Stimulated activated CD4-positive, alpha-beta T cell treated with anti-CD3 and anti-CD28 coated beads, TNF-alpha, amount 100 ng/mL, for 4 hours (primary cell): ENCODE measurements around the gene BAG3.
"Not testable (repeated sequence)": the region's sequence is repeated elsewhere in the genome, so short reads cannot be mapped to it uniquely, and the experiment has no call there.

Experiments used
- DNase-seq, 3 experiments: peaks; one replicate each; pipeline ENCODE4 v3.0.0-alpha.2; 2020; ENCODE audit warnings: low read depth in 3 of 3

BAG3 gene

DNA sequence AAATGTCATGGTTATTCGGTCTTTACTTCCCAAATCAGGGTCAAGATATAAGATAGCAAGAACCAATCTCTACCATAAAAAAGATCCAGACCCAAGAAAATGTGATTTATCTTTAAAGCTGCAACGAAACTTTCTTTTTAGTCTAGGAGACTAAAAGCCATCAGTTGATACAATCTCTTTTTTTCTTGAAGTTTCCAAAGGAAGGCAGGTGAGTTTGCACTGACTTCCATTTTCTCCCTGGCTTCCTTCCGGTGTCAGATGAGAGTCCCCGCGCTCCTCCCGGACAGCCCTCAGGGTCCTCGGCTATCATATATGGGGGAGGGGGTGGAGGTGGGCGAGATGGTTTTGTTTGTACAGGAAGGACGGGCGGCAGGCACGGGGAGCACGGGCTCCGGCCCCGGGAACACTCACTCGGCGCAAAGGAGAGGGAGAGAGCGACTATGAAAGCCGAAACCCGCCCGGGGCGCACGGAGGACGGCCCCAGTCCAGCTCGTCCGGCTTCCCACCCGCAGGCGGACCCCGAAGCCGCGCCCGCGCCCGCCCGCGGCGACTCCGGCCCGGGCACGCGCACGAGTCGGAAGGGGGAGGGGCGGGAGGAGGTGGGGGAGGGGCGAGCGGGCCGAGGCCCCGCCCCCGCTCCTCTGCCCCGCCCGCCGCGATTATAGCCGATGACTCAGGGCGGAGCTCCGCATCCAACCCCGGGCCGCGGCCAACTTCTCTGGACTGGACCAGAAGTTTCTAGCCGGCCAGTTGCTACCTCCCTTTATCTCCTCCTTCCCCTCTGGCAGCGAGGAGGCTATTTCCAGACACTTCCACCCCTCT is at the start of gene BAG3:
Gene BAG3 (plus strand): TSS at position 689 of the 822 bp plus-strand sequence. CDS start 296 bp downstream, outside the sequence.
- peak; percentile 68 to 82 (median 74) for DNase-seq

DNA sequence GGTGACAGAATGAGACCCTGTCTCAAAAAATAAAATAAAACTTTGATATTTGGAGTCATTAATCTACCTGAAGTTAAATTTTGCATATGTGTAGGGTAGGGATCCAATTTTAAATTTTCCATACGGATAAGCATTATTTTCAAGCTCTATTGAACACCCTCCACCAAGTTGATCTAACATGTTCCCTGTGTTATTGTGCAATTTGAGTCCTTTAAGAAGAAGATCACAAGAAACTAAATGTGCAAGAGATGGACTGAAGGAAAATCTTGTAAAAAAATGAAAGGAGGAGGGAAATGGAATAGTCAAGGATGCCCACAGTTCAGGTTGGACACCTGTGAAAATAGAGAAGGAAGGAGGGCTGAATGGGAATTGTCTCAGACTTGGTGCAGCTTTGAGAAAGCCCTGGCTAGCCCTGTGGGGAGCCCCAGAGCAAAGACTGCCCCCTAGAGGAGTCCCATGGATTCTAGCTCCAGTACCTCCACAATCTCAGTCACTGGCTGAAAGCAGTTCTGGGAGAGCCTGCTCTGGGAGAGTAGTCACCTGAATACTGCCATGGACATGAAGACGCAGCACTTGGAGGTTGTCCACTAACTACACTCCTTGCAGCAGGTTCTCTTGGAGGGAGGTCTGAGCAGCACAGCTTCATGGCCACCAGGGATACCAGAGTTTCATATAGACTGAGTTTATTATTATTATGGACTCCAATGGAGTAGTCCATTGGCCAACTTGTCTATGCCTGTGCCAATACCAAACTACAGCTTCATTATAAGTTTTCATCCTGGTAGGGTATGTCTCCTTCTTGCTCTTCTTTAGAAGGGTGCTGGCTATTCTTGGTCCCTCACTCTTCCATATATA is 48.7 kb upstream of the BAG3 start:
- DNase-seq: no peak

DNA sequence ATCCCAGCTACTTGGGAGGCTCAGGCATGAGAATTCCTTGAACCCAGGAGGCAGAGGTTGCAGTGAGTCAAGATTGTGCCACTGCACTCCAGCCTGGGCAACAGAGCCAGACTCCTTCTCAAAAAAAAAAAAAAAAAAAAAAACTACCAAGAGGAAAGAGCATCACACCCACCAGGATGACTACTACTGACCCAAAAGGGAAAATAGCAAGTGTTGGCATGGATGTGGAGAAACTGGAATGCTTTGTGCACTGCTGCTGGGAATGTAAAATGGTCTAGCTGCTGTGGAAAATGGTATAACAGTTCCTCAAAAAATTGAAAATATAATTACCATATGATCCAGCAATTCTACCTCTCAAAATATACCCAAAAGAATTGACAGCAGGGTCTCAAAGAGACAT is 46.7 kb upstream of the BAG3 start:
- no peak for DNase-seq

DNA sequence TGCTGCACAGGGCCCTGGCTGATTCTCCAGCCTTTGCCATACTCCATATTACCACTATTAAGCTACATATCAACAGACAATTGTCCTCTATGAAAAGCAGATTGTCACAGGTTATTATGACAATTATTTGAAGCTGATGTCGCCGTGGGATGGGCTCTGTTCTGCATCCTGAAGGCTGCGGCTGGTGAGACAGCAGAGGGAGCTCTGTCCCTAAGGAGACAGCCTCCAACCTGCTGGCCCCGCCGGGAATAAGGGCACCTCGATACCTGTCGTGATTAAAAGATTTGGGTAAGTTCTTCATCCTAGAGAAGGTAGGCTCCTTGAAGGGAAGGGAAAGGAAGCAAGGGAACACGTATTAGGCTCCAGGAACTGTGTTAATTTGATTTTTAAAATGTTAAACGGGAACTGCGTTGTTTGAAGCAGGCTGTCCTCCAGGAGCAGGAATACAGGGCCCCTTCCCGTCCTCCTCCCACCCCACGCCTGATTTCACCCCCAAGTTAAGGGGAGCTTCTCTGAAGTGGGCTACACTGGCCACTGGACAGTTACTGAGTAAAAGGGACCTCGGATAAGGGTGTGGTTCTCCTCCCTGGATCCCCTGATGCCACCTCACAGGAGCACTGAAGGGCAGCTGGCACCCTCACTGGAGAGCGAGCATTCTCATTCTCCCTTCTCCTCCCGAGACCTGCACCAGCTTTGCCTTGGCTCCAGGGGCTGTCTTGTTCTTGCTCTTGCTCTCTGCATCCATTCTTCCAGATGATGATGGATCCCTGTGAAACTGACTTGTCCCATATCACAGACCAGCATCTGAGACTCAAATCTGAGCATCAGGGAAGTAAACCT is 42.6 kb upstream of the BAG3 start:
- no peak for DNase-seq

DNA sequence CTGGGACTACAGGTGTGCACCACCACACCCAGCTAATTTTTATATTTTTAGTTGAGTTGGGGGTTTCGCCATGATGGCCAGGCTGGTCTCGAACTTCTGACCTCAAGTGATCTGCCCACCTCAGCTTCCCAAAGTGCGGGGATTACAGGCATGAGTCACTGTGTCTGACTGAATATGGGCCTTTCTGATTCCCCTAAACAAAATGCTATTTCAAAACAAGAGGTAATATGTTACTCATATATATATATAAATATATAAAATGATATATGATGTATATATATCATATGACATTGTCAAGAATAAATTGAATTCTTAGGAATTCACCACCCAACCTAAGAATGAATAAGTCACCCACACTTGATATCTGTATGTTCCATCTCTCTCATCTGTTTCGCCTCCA is 41.7 kb upstream of the BAG3 start:
- no peak for DNase-seq

DNA sequence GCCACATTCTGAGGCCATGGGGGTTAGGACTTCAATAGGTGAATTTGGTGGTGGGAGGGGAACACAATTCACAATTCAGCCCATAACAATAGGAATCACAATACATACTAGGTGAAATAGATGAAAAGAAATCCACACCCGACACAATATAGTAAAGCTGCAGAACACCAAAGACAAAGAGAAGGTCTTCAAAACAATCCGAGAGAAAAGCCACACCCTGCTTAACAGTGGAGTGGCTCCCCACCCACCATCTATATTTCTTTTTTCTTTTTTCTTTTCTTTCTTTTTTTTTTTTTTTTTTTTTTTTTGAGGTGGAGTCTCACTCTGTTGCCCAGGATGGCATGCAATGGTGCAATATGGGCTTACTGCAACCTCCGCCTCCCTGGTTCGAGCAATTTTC is 39.7 kb upstream of the BAG3 start:
- no peak for DNase-seq

DNA sequence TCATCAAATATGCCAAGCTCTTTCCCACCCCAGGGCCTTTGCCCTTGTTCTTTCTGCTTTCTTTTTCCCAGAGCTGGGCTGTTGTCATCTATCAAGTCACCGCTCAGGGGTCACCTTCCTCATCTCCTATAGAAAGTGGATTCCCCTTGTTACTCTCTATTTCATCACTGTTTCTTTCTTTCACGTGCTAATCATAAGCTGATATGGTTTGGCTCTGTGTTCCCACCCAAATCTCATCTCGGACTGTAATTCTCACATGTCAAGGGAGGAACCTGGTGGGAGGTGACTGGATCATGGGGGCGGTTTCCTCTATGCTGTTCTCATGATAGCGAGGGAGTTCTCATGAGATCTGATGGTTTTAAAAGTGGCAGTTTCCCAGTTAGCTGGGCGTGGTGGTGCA is 37.4 kb upstream of the BAG3 start:
- DNase-seq: no peak

DNA sequence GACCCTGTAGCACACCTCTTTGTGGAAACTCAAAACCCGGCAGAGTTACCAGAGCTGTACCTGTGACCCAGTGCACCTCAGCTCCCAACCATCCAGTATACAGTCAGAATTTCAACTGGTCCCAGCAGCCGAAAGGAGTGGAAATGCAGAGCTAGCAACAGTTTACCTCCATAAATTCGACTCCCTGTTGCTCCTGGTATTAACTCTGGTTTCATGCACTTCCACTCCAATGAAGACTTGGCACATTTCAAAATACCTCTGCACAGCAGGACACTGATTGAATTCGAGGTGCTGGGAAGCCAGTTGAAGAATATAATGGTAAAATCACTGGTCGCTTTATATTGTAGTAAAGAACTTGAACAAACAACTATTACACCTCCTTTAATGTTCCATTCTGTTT is 36.5 kb upstream of the BAG3 start:
- DNase-seq: no peak

DNA sequence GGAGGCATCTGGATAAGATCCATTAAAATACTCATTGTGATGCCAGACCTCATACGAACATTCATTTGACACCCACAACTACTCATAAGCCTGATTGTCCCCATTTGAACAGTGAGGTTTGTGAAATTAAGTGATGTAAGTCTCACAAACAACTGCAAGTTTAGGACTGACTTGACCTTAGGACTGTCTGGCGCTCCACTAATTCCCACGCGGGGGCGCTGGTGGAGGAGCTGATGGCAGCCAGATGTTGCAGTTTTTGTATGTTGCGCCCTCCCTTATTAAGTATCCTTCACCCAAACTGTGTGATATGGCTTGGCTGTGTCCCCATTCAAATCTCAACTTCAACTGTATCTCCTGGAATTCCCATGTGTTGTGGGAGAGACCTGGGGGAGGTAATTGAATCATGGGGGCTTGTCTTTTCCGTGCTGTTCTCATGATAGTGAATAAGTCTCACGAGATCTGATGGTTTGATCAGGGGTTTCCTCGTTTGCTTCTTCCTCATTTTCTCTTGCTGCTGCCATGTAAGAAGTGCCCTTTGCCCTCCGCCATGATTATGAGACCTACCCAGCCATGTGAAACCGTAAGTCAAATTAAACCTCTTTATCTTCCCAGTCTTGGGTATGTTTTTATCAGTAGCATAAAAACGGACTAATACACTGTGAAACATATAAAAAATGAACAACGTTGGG is 34.2 kb upstream of the BAG3 start:
- no peak for DNase-seq

DNA sequence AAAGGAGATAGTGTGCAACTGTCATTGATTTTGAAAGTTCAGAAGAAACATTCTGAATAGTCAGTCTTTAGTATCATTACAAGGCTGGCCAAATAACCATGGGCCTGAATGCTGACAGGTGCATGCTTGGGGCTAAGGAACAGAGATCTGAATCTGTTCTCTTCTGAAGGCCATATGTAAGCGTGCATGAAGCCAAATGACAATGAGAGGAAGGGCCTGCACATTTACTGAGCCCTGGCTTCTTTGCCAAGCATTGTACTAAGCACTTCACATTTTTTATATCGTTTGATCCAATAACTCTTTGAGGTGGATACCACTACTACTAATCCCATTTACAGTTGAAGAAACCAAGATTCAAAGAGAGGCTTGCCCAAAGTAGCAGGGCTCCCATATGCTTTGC is 32.0 kb upstream of the BAG3 start:
- no peak for DNase-seq

DNA sequence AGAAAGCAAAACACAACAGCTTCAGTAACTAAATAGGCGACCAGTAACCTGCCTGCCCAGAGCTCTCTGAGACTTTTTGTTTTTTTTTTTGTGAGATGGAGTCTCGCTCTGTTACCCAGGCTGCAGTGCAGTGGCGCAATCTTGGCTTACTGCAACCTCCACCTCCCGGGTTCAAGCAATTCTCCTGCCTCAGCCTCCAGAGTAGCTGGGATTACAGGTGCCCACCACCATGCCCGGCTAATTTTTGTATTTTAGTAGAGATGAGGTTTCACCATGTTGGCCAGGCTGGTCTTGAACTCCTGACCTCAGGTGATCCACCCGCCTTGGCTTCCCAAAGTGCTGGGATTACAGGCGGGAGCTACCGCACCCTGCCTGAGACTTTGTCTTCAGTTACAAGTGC is 31.4 kb upstream of the BAG3 start:
- DNase-seq: not testable (repeated sequence)

DNA sequence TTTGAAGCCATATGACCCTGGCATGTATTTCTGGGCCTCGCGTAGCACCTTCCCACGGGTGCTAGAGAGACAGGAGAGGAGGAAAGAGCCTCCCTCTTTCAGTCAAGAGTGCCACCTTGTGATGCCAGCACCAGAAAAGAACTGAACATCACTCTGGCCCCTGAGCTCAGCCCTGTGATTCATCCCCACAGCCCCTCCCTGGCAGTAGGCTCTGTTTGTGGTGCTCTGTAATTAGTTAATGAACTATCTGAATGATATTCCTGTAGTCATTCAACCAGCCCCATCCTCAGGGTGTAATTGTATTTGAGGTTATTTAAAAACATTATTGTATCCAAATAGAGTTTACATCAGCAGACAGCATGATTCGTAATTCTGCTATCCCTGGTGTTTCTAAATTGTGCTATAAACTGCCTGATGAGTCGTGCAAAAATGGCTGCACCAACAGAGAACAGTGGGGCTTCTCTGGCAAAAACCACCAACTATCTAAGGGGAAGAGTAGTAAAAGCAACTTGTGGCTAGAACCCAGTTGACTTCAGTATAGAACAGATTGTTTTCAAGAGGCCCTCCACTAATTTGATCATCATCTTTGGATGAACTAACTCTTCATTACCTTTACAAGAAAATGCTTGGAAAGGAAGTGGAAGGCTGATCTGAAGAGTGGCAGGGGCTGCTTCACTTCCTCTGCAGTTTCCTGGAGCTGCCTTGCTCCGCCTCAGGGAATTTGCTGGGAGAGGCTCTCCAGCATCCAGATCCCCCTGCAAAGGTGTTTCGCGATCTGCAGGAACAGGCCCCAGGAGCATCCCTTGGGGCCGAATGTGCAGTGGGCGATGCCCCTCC is 30.7 kb upstream of the BAG3 start:
- DNase-seq: no peak

DNA sequence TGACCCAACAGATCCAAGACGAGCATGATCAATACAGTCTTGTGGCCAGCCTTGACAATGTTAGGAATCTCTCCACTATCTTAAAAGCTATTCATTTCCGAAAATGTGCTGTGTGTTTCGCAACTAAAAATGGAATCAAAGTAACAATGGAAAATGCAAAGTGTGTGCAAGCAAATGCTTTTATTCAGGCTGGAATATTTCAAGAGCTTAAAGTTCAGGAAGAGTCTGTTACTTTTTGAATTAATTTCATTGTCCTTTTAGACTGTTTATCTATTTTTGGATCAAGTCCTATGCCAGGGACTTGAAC is 30.1 kb upstream of the BAG3 start:
- no peak for DNase-seq

DNA sequence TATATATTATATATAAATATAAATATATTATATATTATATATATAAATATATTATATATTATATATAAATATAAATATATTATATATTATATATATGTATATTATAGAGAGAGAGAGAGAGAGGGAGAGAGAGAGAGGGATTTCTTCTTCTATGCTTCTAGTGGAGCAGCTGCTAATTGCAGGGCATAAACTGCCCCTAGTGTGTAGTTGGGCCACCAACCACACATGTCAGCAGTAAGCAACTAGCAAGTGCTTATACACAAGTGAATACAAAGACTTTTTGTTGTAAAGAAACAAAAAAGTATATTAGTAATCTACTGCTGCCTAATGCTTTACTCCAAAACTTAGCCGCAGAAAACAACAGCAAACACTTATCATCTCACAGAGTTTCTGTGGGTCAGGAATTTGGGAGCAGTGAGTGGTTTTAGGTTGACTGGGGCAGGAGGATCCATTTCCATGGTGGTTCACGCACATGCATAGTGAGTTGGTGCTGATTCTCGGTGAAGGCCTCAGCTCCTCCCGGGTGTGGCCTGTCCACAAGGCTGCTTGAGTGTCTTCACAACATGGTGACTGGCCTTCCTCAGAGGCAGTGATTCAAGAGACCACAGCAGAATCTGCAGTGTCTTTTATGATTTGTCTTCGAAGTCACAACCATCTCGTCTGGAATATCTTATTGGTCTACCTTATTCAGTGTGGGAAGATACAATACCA is 25.5 kb upstream of the BAG3 start:
- DNase-seq: no peak

DNA sequence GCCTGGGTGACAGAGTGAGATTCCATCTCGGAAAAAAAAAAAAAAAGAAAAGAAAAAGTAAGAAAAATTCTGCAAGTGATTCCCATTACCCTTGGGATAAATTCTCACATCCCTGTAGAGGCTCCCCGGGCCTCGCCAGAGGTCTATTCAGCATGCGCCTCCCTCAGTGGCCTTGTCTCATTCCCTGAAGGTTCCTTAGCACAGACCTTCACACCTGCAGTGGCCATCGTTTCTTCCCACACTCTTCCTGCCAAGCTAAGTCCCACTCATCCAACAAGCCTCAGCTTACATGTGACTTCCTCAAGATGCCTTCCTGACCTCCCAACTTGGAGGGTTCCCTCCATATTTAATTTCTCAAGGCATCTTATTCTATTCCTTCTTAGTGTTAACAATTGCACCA is 20.9 kb upstream of the BAG3 start:
- DNase-seq: no peak

DNA sequence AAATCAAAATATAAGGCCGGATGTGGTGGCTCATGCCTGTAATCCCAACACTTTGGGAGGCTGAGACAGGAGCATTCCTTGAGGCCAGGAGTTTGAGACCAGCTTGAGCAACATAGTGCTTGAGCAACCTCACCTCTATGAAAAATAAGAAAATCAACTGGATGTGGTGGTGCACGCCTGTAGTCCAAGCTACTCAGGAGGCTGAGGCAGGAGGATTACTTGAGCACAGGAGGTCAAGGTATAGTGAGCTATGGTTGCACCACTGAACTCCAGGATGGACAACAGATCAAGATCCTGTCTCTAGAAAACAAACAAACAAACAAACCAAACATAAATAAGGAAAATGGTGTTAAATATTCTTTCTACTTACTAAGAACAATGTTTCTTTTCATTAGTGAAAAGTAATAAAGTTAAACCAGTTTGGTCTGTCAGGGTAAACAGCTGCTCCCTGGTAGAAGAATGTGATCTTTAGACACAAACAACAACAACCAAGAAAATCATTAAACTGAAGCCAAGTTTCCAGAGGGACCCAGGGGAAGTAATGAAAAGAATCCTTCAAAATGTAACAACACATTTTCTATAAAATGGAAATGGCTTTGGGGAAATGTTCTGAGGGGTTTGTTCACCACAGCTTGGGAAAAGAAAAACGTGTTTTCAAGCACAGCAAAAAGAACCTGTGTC is 17.5 kb upstream of the BAG3 start:
- DNase-seq: no peak

DNA sequence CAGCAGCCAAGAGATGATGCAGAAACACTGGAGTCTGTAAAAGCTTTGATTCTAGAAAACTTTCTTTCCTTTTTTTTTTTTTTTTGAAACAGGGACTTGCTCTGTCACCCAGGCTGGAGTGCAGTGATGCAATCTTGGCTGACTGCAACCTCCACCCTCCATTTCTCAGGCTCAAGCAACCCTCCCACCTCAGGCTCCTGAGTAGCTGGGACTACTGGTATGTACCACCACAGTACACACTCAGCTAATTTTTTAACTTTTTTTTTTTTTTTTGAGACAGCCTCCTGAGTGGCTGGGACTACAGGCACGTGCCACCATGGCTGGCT is 17.0 kb upstream of the BAG3 start:
- no peak for DNase-seq

DNA sequence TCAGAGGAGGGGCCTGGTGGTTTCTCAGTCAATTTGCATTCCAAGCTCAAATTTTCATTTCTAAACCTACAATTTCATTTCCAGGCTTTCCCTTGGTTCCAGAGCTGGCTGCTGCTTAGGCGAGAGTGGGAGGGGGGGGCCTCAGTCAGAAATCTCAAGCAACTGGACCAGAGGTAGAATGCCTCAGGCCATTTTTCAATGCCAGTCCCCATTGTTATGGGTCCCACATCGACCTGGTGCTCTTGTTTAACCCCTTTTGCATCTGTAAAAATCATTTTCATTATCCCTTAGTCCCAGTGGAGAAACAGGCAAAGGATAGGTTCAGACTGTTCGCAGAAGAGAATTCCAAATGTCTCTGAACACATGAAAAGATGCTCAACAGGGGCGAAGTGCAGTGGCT is 13.5 kb upstream of the BAG3 start:
- no peak for DNase-seq

DNA sequence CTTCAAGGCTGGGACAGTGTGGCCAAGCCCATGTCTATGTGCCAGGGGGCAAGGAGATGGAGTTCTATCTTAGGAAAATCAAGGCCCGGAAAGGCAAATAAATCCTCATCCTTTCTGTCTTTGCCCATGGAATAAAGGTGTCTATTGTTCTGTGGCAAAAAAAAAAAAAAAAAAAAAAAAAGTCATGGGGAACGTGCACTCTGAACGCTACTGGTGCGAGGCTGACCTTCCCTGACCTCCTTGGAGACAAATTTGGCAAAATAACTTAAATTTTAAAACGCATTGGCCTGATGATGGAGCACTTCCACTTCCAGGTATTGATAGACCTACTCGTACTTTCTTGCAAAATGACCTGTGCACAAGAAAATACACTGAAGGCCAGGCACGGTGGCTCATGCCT is 12.2 kb upstream of the BAG3 start:
- no peak for DNase-seq

DNA sequence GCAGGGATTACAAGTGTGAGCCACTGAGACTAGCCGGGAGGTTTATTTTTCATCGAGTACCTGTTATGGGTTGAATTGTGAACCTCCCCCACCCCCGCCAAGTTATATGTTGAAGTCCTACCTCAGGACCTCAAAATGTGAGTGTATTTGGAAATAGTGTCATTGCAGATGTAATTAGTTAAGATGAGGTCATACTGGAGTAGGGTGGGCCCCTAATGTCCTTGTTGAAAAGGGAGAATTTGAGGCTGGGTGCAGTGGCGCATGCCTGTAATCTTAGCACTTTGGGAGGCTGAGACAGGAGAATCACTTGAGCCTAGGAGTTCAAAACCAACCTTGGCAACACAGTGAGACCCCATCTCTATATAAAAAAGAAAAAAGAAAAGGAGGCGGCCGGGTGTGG is 10.8 kb upstream of the BAG3 start:
- DNase-seq: no peak
